ENCODE results near the gene NCOA7.
"Not testable (repeated sequence)": the region's sequence is repeated elsewhere in the genome, so short reads cannot be mapped to it uniquely, and the experiment has no call there.

The NCOA7 gene

DNA sequence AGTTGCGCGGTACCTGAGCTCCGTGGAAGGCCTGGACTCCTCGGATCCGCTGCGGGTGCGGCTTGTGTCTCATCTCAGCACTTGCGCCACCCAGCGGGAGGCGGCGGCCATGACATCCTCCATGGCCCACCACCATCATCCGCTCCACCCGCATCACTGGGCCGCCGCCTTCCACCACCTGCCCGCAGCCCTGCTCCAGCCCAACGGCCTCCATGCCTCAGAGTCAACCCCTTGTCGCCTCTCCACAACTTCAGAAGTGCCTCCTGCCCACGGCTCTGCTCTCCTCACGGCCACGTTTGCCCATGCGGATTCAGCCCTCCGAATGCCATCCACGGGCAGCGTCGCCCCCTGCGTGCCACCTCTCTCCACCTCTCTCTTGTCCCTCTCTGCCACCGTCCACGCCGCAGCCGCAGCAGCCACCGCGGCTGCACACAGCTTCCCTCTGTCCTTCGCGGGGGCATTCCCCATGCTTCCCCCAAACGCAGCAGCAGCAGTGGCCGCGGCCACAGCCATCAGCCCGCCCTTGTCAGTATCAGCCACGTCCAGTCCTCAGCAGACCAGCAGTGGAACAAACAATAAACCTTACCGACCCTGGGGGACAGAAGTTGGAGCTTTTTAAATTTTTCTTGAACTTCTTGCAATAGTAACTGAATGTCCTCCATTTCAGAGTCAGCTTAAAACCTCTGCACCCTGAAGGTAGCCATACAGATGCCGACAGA is 31.4 kb upstream of the NCOA7 start:
- DNase-seq, result no peak

DNA sequence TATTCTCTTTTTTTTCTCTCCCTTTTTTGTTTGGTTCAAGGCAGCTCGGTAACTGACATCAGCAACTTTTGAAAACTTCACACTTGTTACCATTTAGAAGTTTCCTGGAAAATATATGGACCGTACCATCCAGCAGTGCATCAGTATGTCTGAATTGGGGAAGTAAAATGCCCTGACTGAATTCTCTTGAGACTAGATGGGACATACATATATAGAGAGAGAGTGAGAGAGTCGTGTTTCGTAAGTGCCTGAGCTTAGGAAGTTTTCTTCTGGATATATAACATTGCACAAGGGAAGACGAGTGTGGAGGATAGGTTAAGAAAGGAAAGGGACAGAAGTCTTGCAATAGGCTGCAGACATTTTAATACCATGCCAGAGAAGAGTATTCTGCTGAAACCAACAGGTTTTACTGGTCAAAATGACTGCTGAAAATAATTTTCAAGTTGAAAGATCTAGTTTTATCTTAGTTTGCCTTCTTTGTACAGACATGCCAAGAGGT is 30.8 kb upstream of the NCOA7 start:
- peak in 1 of 2 experiments; percentile 10 for DNase-seq

DNA sequence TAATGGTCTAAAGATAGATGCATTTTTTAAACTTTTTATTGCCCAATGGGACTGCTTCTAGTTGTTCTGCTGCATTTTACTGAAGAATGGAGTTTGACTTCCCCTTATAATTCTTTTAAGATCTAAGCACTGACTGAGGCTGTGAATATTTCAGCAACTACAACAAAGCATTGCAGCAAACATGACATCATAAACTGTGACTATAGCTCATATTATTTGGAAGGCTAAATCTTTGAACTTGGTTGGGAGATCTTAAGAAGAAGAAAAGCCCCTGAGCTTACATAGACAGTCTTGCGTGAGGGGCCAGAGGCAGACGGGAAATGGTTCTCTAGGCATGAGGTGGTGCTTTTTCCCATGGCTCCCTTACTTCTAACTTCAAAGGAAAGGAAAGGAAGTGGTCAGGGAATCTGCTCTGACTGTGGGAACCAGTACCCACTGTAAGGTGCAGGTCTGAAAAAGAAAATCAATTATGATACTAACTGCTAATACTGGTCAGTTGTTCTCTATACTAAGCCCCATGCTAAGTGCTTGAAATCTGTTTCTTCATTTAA is 26.6 kb upstream of the NCOA7 start:
- no peak for DNase-seq

DNA sequence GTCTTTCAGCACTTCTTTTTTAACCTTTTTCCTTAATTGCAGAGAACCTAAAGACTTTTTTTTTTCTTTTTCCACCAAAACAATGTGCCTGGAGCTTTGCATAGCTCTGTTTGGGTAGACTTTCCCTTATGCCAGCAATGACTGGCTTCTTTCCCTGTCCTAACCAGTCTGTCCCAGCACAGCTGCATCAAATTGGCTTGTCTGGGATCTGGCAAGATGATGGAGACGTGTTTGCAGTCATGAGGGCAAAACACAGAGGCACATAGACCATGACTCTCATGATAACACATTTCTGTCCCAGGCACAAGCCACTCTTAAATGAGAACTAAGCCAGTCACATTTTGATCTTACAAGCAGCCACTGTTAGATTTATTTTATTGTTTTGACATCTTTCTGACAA is 24.8 kb upstream of the NCOA7 start:
- no peak for DNase-seq

DNA sequence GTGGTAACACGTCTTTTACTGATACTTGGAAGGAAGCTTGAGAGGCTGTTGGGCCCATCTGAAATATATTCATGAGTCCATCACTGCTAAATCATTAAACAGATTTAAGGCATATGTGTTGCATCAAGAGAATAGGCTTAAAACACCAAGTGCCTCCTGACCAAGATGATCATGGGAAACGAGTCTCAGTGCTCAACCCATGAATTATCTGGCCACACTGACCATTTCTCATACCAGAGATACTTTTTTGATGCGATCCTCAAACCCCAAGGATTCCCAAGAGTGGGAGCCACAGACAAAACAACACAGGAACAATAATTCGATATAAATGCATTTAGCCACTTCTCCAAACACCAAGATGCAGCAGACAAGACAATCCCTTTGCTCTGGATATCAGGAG is 24.1 kb upstream of the NCOA7 start:
- DNase-seq, result no peak

DNA sequence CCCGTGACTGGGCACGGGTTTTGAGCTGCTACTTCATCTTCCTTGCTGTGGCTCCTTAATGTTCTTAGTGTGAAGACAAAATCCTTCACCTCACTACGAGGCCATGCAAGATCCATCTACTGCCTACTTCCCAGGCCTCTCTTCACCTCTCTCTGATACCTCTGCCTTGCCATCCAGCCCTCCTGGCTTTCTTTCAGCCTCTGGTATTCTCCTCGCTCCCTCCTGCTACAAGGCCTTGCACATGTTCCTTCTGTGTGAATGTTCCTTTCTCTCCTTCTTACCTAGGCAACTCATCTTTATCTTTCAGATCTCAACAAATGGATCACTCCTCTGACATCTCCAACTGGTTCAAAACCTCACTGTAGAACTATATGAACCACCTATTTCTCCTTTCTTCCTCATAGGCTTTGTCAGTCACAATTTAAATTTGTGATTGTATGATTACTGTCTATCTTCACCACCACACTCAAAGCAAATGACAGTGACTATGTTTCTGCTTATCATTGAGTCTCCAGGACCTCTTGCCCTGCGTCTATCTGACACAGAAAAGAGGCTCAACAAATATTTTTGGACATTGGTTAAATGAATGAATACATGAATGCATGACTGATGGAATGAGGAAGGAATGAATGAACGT is 21.5 kb upstream of the NCOA7 start:
- DNase-seq, result no peak

DNA sequence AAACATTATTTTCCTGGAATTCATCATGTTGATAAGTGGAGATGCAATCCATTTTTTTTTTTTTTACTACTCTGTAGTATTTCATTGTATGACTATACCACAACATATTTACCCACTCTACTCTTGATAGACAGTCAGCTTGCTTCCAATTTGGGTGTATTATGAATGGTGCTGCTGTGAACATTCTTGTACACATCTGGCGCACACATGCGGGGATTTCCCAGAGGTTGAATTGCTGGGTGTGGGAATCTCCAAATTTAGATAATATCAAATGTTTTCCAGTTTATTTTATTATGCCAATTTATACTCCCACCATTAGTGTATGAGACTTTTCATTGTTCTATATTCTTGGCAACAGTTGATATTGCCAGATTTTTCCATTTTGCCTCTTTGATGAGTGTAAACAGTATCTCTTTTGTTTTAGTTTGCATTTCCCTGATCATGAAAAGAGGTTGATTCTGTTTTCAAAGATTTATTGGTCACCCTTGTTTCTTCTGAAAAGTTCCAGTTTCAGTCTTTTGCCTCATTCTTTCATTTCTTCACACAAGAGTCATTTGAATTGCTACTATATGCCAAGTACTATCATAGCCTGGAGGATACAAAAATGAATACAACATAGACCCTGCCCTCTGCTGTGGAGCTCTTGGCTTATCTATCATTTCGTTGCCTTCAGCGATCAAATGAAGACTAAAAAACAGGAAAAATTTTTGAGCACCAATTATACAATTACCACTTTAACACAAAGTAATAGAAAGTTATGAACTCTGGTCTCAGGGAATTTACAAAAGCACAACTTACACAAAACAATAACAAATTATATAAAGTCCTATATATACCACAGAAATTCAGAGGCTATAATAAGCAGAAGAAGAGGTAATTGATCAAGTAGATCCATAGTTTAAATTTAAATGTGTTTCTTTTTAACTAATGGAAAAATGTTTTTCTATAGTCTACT is 17.1 kb upstream of the NCOA7 start:
- no peak for DNase-seq

DNA sequence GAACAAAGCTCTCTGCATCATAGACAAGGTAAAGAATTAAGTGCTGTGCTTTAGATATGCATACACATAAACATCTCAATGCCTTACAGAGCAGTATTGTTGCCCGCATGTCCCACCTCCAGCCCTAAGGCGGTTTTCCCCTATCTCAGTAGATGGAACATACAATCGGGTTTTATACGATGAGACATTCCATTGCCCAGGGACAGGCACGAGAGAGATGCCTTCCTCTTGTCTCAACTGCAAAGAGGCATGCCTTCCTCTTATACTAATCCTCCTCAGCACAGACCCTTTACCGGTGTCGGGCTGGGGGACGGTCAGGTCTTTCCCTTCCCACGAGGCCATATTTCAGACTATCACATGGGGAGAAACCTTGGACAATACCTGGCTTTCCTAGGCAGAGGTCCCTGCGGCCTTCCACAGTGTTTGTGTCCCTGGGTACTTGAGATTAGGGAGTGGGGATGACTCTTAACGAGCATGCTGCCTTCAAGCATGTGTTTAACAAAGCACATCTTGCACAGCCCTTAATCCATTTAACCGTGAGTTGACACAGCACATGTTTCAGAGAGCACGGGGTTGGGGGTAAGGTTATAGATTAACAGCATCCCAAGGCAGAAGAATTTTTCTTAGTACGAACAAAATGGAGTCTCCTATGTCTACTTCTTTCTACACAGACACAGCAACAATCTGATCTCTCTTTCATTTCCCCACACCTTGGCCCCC is 14.5 kb upstream of the NCOA7 start:
- DNase-seq, result not testable (repeated sequence)

DNA sequence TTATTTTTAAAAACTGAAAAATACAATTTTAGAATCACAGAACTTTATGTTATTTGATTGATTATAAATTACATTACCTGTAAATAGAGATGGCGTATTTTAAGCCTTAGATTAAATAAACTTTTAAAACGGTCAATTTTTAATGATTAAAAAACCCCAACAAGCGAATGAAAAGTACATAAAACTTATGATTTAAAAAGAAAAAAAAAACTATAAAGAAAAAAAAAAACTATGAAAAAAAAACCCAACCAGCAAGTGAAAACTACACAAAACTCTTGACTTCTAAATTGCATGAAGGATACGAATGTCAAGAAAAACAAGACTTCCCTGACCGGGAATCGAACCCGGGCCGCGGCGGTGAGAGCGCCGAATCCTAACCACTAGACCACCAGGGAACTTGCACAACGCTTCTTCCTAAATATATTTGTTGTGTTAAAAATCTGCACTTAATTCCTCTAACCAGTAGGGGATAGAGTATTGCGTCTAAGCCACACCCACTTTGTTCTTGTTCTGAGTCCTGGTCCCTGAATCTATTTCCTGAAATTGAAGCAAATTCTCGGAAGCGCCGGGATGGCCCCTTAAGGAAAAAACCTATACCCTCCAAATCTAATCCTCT is 10.7 kb upstream of the NCOA7 start:
- DNase-seq, result peak; percentile 98 to 99

DNA sequence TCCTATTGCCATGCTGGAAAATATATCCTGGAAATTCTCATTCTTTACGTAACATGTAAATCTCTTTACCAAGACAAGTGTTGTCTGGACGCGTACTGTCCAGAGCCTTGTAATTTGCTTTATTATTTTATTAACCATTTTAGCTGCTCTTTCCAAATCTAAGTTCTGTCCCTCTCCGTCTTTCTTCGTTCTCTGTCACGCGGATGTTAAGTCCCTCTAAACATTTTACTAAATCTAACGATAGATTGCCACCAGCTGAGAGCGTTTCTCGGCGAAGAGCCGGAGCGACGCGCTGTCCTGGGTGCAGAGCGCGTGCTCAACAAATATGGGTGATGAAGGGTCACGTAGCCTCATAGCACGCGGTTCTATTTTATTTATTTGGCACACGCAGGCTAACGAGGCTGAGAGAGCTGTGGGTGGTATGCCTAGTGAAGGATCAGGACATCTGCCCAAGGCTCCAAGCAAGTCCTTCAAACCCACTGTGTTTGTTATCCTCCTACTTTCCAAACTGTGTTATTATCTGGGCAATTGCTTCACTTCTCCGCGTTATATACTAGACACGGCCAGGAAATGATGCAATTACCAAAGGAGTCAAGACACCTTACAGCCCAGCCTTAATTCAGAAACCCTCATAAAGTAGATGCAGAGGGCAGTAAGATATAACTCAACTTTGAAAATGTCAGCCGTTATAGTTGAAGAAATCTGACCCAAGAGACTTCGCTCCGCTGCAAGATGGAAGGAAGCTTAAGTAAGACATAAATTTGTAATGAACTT is 10.0 kb upstream of the NCOA7 start:
- peak; percentile 88 to 94 for DNase-seq

DNA sequence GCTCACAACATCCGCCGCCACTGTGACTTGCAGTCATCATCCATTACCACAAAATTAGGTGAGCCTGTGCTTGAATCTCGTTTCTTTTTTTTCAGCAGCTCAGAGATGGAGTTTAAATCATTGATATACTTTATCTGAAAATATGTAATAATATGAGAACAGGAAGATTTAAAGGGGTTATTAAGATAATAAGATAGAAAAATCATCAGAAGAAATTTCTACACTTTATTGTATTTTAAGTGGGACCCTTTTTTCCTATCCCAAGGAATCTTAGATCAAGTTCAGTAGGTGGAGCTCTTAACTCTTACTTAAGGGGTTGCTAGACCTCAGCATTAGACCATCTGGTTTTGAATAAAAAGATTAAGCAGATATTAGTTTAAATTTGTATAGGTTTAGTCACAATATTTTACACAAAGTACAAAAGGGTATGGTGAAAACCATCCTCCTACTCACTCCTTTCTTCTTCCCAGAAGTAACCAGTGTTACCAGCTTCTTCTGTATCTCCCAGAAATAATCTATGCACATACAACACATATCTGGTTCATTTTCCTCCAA is 9.4 kb upstream of the NCOA7 start:
- no peak for DNase-seq

DNA sequence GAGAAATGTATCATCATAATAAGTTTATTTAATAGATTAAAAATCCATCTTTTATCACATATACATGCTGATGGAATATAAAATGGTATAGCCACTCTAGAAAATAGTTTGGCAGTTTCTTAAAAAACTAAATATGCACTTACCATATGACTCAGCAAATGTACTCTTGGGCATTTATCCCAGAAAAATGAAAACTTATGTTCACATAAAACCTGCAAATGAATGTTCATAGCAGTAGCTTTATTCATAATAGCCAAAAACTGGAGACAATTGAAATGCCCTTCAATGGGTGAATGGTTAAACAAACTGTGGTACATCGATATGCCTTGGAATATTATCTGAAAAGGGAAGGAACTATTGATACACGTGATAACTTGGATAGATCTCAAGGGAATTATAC is 6.4 kb upstream of the NCOA7 start:
- DNase-seq, result no peak

DNA sequence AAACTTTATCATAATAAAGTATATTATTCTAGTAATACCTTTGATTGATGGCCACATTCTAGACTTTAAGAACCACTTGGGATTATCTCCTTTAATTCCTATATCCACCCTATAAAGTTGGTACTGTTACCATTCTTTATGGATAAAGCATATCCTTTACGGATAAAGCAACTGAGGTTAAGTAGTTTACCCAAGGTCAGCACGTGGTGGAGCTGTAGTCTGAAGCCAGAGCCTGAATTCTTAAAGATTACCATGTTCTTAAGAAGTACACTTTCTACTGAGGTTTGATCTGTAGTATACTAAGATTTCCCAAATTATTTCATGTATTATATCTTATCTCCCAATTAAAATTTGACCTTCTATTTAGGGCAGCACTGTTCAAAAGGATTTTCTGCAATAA is 3.0 kb upstream of the NCOA7 start:
- DNase-seq, result peak; percentile 73

DNA sequence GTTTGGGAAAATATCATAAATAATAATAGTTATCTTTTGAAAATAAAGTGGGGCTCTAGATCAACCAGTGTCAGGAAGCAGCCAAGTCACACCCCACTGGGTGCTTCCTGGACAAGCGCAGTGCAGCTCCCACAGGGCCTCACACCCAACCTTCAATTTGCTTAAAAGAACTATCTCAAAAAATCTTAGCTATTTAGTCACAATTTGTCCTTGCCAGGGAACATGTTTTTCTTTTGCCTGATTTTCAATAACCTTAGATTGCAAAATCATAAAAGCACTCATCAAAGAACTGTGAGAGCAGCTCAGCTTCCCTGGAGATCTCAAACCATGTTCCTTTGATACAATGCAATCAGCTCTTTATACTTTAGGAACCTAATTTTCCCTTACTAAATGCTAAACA is 1.6 kb upstream of the NCOA7 start:
- DNase-seq, result no peak

DNA sequence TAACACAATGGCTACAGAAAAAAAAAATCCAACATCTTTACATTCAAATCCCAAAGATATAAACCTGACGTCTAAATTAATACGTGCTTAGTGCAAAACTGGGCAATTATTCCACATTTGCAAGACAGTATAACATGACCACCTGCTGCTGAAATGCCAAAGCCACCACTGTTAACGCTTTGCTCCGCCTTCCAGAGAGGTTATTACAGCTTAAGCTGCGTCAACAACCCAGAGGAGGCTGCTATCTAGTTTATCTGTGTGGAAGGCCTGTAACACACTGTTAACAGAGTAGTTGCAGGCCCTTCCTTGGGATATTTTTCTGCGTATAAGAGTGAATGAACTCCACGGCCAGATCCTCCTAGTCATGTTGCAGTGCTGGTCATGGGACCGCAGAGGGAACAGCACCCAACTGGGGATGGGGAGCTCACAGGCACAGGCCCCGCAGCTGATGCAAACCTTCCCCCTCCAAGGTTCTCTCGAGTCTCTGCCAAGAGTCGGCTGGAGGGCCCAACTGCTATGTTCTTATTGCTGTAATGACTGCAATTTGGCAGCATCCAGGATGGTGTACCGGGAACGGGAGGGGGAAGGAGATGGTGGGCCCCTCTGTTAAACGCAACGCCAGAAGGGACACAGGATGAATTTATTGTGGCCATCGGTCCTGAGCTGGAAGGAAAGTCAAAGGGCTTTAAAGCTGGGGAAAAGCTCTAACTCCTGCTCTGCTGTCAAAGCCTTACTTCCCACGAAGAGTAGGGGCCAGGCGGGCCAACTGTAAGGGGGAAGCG is 993 bp upstream of the NCOA7 start:
- peak; percentile 48 to 56 for DNase-seq

DNA sequence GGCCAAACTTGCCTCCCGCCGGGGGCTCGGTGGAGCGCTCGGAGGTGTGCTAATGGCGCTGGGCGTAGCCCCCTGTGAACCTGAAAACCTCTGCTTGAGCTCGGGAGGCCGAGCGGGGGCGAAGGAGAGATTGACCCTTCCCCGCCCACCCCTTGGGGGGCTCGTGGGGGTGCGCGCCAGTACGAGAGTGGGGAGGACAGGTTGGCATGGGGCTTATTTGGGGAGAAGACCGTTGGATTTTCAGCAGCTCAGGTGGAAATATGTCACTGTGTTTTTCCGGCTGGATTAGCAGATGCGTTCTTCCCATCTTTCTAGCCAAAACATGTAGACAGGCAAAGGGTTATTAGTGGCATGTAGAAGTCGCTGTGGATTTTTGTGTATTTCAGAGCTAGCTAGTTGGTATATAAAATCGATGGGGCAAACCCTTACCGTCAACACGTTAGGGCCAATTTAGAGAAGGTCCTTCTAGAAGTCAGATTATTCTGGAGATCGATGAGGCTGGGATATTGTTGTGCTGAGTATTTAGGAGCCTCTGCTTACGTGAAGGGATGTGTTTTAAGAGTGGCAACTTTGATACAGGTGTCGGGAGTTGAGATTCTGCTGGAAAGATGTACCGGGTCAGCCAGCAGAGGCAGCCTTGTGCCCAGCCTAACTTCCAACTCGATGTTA is 525 bp downstream of the NCOA7 start:
- peak; percentile 75 to 82 for DNase-seq

DNA sequence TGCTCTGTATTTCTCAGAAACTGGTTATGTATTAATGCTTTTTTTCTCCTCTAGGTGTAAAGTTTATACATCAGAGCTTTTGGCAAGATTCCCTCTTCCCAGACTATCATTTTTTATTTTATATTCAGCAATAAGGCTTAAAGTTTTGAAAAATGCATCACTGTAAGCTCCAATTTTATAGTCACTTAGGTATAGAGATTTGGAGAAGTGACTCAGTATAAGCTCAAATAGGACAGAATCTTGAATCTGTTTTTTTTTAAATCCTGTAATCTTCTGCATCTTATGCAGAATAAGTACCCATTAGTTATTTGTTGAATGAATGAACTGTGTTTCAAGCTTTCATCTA is 1.0 kb downstream of the NCOA7 start:
- no peak for DNase-seq

DNA sequence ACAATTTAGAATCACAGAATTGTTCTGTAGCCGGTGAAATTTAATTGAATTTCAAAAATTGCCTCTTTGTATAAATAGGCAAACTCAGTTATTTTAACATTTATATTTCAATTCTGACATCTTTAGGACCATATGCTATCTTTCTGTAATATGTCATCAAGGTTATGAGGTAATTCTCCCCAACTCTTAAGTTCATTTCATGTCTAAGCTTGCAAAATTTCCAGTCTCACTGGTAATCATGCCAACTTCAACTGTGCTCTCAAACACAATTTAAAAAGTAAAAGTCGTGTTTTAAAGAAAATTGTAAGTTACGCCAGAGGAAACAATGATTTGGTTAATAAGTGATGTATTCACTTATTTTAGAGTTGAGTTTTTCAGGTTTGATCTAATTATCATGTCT is 1.4 kb downstream of the NCOA7 start:
- peak in 1 of 2 experiments; percentile 28 for DNase-seq

DNA sequence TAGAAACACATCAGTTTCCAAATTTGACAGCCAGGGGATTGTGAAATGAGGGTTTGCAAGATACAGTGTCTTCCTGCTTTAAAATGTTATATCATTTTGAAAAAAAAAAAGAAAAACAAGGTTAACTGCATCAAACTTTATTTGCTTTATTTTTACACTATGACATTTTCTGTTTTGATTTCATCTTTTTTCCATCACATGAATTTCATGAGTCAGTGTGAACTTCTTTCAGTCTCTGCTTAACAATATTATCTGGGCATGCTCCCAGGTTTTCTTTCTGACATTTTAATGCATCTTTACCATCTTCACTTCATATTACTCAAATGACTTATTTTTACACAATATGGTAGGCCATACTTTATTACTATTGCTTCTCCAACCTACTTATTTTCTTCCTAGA is 1.9 kb downstream of the NCOA7 start:
- DNase-seq, result peak in 1 of 2 experiments; percentile 33

DNA sequence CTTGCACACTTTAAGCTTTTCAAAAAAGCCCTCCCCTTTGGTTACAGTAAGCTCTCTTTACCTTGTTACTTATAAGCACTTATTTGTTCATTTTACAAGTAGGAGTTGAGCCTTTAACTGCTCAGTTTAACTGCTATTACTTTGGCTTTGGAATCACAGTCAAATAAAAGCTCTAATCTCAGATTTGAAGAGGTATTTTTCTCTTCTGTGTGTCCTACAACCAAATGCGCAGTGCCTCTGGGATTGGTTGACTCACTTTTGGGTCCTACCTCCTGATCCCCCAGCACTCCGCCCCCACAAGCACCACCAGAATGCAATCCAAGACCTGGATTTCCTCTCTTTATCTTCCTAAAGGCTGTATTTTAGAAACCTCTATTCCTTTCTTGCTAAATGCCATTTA is 2.5 kb downstream of the NCOA7 start:
- no peak for DNase-seq
